ENCODE results near the gene BICD1. TPM values are rescaled to one million over a fixed set of nuclear protein-coding genes. Genes with fewer than 3 reads are reported as not detected.

The BICD1 gene
- total and polyA plus RNA-seq, 2 donors (not counting 1 experiment from before 2014, with no cell fraction given) = 15.2 to 93.5 TPM

GRCh38 chr12:32148372-32148771 lies 41.7 kb downstream of the BICD1 start:
- no peaks in the 10 kb centered on the region for H3K27me3 ChIP-seq (replicated peaks in 1 of 4; ENCODE audit: control extremely low read depth in 1 of 4, control insufficient read depth in 3 of 4, insufficient read depth in 4 of 4, low read length in 3 of 4)
- H3K9me3 Mint-ChIP-seq (ENCODE audit: insufficient read depth) = peaks cover 3% of the 10 kb centered on the region
- H3K4me1 Mint-ChIP-seq = peaks cover 5% of the 10 kb centered on the region
- no peaks in the 10 kb centered on the region for H4K20me1 ChIP-seq (ENCODE audit: control insufficient read depth, insufficient read depth, low read length, poor library complexity, severe bottlenecking)
- no peaks in the 10 kb centered on the region for H3K27me3 Mint-ChIP-seq
- no peak overlapping the region for H3K9ac ChIP-seq (ENCODE audit: low read length)
- no peak overlapping the region for H3K4me2 ChIP-seq (replicated peaks; ENCODE audit: low read depth, low read length, poor library complexity, severe bottlenecking)
- POLR2A ChIA-PET = no interaction called here
- no peak overlapping the region for H3K4me3 Mint-ChIP-seq
- peaks cover 0 to 2% (median 0%) of the 10 kb centered on the region in 3 donors for H3K9me3 ChIP-seq (ENCODE audit: control extremely low read depth in 1 of 3, control insufficient read depth in 2 of 3, insufficient read depth in 1 of 3, low read length in 2 of 3)
- DNase-seq (no peak), ATAC-seq (ENCODE audit: low read depth) (no peak)
- peaks cover 36% of the 10 kb centered on the region for H3K79me2 ChIP-seq (ENCODE audit: control insufficient read depth, insufficient read depth, low read length)
- H3K4me3 ChIP-seq (ENCODE audit: control extremely low read depth in 1 of 5, extremely low read depth in 1 of 5, insufficient read depth in 1 of 5, low read depth in 2 of 5, low read length in 4 of 5) = no peak overlapping the region
- no peaks in the 10 kb centered on the region for H3K36me3 ChIP-seq (replicated peaks in 1 of 2; ENCODE audit: control extremely low read depth in 1 of 2, control insufficient read depth in 1 of 2, extremely low read depth in 1 of 2, insufficient read depth in 2 of 2, low read length in 1 of 2)
- TF ChIP-seq, protein P1, sequence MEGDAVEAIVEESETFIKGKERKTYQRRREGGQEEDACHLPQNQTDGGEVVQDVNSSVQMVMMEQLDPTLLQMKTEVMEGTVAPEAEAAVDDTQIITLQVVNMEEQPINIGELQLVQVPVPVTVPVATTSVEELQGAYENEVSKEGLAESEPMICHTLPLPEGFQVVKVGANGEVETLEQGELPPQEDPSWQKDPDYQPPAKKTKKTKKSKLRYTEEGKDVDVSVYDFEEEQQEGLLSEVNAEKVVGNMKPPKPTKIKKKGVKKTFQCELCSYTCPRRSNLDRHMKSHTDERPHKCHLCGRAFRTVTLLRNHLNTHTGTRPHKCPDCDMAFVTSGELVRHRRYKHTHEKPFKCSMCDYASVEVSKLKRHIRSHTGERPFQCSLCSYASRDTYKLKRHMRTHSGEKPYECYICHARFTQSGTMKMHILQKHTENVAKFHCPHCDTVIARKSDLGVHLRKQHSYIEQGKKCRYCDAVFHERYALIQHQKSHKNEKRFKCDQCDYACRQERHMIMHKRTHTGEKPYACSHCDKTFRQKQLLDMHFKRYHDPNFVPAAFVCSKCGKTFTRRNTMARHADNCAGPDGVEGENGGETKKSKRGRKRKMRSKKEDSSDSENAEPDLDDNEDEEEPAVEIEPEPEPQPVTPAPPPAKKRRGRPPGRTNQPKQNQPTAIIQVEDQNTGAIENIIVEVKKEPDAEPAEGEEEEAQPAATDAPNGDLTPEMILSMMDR (IDR thresholded peaks at IDR 0.05) = no peak
- no peak for TF ChIP-seq EZH2 (IDR thresholded peaks at IDR 0.05; ENCODE audit: borderline replicate concordance, insufficient read depth, low read depth, low read length, poor library complexity, severe bottlenecking)
- H3K27ac Mint-ChIP-seq = no peak overlapping the region
- CTCF ChIA-PET = no interaction called here
- no peak overlapping the region for H3K27ac ChIP-seq (ENCODE audit: low read length in 2 of 2)
- no peak overlapping the region for H2AFZ ChIP-seq (ENCODE audit: insufficient read depth, low read depth, low read length, poor library complexity, severe bottlenecking)
- H3K4me1 ChIP-seq (ENCODE audit: control insufficient read depth in 2 of 2, insufficient read depth in 2 of 2, low read length in 2 of 2) = peaks cover 6 to 7% of the 10 kb centered on the region in 2 donors
- intact Hi-C loops (cut with micrococcal nuclease) = no loop called here
- WGBS (ENCODE audit: insufficient coverage) = 100% methylated on average over 2 of the region's 4 CpGs

- intact Hi-C loops (cut with micrococcal nuclease) = no loop called here
- peaks cover 3% of the 10 kb centered on the region for H3K9me3 Mint-ChIP-seq (ENCODE audit: insufficient read depth)
- ChIA-PET CTCF (no interaction called here), POLR2A (no interaction called here)
- no peaks in the 10 kb centered on the region for H3K27me3 Mint-ChIP-seq
- DNase-seq = no peak
- peaks cover 6 to 7% of the 10 kb centered on the region in 2 donors for H3K4me1 ChIP-seq (ENCODE audit: control insufficient read depth in 2 of 2, insufficient read depth in 2 of 2, low read length in 2 of 2)
- no peak overlapping the region for H2AFZ ChIP-seq (ENCODE audit: insufficient read depth, low read depth, low read length, poor library complexity, severe bottlenecking)
- no peaks in the 10 kb centered on the region for H3K27me3 ChIP-seq (replicated peaks in 1 of 4; ENCODE audit: control extremely low read depth in 1 of 4, control insufficient read depth in 3 of 4, insufficient read depth in 4 of 4, low read length in 3 of 4)
- H3K27ac Mint-ChIP-seq = no peak overlapping the region
- peaks cover 5% of the 10 kb centered on the region for H3K4me1 Mint-ChIP-seq
- H3K27ac ChIP-seq (ENCODE audit: low read length in 2 of 2) = no peak overlapping the region
- no peak overlapping the region for H3K4me3 ChIP-seq (ENCODE audit: control extremely low read depth in 1 of 5, extremely low read depth in 1 of 5, insufficient read depth in 1 of 5, low read depth in 2 of 5, low read length in 4 of 5)
- no peak overlapping the region for H3K4me3 Mint-ChIP-seq
- no peak overlapping the region for H3K9ac ChIP-seq (ENCODE audit: low read length)
- no peaks in the 10 kb centered on the region for H3K36me3 ChIP-seq (replicated peaks in 1 of 2; ENCODE audit: control extremely low read depth in 1 of 2, control insufficient read depth in 1 of 2, extremely low read depth in 1 of 2, insufficient read depth in 2 of 2, low read length in 1 of 2)
- TF ChIP-seq, protein P1 (IDR thresholded peaks at IDR 0.05) = no peak
- TF ChIP-seq EZH2 (IDR thresholded peaks at IDR 0.05; ENCODE audit: borderline replicate concordance, insufficient read depth, low read depth, low read length, poor library complexity, severe bottlenecking) = no peak
- no peak overlapping the region for H3K4me2 ChIP-seq (replicated peaks; ENCODE audit: low read depth, low read length, poor library complexity, severe bottlenecking)
- peaks cover 25% of the 10 kb centered on the region for H3K79me2 ChIP-seq (ENCODE audit: control insufficient read depth, insufficient read depth, low read length)
- no peak for ATAC-seq (ENCODE audit: low read depth)
- H4K20me1 ChIP-seq (ENCODE audit: control insufficient read depth, insufficient read depth, low read length, poor library complexity, severe bottlenecking) = no peaks in the 10 kb centered on the region
- H3K9me3 ChIP-seq (ENCODE audit: control extremely low read depth in 1 of 3, control insufficient read depth in 2 of 3, insufficient read depth in 1 of 3, low read length in 2 of 3) = peaks cover 0 to 2% (median 0%) of the 10 kb centered on the region in 3 donors
Measured at GRCh38 chr12:32149489-32149888, 42.8 kb downstream of the BICD1 start.
